Islet precursor cell (in vitro differentiated cells): ENCODE data around the gene GRWD1.
A peak's percentile ranks its signal among the peaks of the same experiment; 100 is the strongest.

Source experiments
- DNase-seq: peaks from one replicate; pipeline ENCODE4 v3.0.0-alpha.2; 2018

The GRWD1 gene

DNA sequence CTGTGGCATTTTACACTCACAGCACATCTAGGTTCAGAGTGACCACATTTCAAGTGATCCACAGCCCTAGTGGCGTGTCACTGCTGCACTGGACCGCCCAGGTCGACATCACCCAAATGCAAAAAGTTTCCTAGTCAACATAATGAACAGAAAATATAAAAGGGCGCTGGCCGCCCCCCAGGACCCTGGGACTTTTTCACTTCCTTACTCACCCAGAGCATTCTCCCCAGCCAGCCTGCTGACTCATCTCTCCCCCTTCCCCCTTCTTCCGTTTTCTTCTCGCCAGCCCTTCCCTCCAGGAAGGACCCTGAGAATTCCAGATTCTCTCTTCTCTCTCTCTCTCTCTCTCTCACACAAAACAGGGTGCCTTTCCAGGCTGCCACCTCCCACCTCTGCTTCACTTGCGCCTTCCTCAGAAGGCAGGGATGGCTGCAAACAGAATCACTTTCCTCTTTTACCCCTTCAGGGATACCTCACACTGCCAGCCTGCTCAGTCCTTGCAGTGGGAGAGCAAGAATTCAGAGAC lies 21.0 kb upstream of the GRWD1 start:
- DNase-seq = peak; percentile 85

DNA sequence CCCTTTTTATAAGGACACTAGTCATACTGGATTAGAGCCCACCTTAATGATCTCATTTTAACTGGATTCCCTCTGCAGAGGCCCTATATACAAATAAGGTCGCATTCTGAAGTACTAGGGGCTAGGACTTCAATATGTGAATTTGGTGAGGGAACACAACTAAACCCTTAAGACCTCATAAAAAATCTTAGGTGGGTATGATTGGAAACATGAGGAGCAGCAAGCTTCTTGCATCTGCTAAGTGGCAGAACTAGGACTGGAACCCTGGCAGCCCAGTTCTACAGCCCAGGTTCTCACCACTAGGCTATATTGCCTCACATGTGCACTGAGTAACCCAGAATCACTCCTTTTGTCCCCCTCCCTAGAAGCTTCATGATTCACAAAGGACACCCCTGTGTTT lies 17.1 kb upstream of the GRWD1 start:
- DNase-seq = no peak

DNA sequence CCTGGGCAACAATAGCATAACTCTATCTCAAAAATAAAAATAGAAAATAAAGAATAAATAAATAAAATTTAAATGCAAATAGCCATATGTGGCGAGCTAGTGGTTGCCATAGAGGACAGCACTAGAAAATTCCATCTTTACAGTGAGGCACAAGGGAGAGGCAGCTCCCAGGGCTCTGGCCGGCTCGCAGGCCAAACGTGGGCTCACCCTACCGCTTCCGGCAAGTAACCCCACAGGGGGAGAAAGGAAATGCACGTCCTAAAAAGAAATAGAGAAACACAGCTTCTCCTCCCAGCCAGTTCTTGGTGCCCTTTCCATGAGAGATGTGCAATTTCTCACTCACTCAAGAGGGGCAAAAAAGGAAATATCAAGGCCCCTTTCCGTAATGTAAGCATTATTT lies 12.4 kb upstream of the GRWD1 start:
- DNase-seq = no peak

DNA sequence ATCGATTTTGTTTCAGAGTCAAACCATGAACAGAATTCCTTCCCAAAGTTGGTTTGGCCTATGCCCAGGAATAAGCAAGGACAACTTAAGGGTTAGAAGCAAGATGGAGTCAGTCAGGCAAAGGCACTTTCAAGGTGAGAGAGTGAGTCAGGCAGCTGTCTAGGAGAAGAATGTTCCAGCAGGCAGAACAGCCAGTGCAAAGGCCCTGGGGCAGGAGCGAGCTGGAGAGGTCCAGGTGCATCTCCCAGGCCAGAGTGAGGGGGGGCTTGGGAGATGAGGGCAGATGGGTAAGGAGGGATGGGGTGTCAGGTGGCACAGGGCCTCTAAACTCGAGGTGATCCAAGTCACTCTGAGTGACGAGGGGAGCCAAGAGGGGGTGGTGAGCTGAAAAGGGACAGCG lies 9.2 kb upstream of the GRWD1 start:
- no peak for DNase-seq

DNA sequence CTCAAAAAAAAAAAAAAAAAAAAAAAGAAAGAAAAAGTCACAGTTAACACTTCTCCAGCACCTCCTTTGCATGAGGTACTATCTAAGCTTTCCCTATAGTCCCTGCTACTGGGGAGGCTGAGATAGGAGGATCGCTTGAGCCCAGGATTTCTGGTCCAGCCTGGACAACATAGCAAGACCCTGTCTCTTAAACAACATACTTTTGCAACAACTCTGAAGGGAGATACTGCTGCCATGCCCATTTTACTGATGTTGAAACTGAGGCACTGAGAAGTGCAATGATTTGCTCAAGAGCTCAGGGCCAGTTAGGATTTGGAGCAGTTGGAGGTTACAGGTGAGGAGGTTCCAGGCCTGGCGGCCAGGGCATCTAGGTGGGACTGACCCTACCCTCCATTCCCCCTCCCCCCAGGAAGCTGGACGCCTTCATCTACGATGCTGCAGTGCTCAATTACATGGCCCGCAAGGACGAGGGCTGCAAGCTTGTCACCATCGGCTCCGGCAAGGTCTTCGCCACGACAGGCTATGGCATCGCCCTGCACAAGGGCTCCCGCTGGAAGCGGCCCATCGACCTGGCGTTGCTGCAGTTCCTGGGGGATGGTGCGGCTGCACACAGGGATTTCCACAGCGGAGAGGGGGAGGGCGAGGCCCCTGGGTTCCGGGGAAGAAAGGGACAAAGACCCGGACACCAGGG lies 4.3 kb upstream of the GRWD1 start:
- DNase-seq = no peak

DNA sequence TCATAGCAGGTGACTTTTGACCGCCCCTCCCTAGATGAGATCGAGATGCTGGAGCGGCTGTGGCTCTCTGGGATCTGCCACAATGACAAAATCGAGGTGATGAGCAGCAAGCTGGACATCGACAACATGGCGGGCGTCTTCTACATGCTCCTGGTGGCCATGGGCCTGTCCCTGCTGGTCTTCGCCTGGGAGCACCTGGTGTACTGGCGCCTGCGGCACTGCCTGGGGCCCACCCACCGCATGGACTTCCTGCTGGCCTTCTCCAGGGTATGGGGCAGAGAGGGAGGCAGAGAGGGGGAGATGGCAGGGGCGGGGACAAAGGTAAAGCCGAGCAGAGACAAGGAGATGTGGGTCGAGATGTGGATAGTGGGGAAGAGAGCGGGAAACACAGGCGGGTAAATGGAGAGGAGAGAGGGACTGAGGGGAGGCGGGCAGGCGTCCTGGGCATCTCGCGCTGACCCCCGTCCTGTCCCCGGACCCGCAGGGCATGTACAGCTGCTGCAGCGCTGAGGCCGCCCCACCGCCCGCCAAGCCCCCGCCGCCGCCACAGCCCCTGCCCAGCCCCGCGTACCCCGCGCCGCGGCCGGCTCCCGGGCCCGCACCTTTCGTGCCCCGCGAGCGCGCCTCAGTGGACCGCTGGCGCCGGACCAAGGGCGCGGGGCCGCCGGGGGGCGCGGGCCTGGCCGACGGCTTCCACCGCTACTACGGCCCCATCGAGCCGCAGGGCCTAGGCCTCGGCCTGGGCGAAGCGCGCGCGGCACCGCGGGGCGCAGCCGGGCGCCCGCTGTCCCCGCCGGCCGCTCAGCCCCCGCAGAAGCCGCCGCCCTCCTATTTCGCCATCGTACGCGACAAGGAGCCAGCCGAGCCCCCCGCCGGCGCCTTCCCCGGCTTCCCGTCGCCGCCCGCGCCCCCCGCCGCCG lies 3.4 kb upstream of the GRWD1 start:
- no peak for DNase-seq

DNA sequence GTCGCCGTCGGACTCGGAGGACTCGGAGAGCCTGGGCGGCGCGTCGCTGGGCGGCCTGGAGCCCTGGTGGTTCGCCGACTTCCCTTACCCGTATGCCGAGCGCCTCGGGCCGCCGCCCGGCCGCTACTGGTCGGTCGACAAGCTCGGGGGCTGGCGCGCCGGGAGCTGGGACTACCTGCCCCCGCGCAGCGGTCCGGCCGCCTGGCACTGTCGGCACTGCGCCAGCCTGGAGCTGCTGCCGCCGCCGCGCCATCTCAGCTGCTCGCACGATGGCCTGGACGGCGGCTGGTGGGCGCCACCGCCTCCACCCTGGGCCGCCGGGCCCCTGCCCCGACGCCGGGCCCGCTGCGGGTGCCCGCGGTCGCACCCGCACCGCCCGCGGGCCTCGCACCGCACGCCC lies 2.5 kb upstream of the GRWD1 start:
- DNase-seq = no peak

- no peak for DNase-seq
Observed at GRCh38 chr19:48443731-48444128, 2.1 kb upstream of the GRWD1 start.

DNA sequence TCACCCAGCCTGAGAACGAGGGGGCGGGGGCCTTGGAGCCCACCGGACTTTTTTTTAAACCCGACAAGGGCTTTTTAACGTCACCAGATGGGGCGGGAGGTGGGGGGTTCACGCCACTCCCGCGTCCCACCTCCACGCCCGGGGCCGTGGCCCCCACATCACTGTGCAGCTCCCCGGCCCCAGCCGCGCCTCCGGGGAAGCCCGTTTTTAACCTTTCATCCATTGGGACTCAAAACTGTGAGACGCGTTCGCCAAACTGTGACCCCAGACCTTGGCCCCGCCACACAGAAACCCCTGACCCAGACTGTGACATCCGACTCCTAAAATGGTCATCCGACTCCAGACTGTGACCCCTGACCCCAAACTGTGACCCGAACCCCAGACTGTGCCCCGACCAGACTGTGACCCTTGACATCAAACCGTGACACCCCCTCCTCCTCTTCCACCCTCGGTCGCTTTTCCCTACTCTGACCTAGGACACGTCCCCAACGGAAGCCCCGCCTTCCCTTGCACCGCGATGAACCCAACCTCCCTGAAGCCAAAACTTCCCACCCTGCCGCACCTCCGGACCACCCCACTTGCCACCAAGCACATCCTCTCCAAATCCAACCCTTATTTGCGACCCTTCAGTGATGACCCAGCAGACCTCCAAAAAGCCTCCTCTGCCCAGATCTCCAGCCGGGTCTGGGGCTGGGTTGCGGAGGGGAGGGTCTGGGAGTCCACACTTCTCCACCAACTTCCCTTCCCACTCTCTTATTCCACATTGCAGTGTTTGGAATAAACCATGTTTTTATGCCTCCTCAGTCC lies 1.5 kb upstream of the GRWD1 start:
- DNase-seq = no peak

GRCh38 chr19:48444936-48445200 lies 915 bp upstream of the GRWD1 start:
- no peak for DNase-seq

DNA sequence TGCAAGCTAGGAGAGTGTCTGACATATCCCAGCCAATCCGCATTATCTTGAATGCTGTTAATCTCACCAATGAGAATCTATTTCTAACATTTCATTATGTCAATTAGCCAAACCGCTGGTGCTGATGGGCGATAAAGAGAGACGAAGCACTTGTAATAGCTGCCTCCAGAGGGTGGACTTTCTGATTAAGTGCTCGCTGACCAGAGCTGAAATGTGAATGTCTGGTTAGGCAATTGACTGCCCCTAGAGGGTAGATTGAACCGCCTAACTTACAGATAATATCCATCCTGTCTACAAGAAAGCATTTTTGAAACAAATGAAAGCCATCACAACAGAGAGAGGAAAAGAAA lies 552 bp upstream of the GRWD1 start:
- DNase-seq = peak; percentile 75

DNA sequence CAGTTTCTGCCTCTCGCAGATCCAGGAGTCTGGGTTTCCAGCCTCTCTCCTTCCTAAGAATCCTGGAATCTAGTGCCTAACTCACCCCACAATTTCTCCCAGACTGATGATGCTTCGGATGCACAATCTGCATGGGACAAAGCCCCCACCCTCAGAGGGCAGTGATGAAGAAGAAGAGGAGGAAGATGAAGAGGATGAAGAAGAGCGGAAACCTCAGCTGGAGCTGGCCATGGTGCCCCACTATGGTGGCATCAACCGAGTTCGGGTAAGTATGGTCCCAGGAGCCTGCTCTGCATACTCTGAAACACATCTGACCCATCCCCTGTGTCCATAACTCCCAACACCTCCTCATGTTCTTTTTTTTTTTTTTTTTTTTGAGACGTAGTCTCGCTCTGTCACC lies 796 bp downstream of the GRWD1 start:
- DNase-seq = no peak

GRCh38 chr19:48448563-48448962 lies 2.8 kb downstream of the GRWD1 start:
- no peak for DNase-seq

DNA sequence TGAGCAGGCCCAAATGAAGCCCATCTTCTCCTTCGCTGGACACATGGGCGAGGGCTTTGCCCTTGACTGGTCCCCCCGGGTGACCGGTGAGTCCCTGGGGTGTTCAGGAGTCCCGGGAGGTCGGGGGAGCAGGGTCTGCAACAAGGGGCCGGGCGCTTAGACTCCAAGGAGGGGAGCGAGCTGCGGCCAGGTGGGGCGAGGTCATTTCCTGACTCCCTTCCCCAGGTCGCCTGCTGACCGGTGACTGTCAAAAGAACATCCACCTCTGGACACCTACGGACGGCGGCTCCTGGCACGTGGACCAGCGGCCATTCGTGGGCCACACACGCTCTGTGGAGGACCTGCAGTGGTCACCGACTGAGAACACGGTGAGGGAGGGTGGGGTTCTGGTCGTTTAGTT lies 4.7 kb downstream of the GRWD1 start:
- no peak for DNase-seq

GRCh38 chr19:48450863-48451262 lies 5.1 kb downstream of the GRWD1 start:
- no peak for DNase-seq

DNA sequence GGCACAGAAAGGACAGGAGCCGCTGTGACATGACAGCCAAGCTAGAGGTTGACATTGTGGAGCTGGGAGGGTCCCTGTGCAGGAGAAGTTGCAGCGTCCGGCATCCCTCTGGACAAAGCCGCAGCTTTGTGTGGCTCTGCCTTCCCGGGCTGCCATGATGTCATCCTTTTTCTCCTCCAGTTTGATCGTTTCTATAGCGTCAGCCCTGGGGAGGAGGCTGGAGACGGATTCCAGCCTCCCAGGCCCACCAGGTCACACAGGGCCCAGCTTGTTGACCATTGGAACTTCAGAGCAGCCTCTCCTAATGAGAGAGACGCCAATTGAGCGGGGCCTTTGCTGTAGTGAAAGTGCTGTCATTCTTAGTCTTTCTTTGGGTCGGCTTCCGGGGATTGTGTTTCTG lies 5.8 kb downstream of the GRWD1 start:
- DNase-seq = no peak

GRCh38 chr19:48452289-48453190 lies 6.8 kb downstream of the GRWD1 start:
- no peak for DNase-seq

DNA sequence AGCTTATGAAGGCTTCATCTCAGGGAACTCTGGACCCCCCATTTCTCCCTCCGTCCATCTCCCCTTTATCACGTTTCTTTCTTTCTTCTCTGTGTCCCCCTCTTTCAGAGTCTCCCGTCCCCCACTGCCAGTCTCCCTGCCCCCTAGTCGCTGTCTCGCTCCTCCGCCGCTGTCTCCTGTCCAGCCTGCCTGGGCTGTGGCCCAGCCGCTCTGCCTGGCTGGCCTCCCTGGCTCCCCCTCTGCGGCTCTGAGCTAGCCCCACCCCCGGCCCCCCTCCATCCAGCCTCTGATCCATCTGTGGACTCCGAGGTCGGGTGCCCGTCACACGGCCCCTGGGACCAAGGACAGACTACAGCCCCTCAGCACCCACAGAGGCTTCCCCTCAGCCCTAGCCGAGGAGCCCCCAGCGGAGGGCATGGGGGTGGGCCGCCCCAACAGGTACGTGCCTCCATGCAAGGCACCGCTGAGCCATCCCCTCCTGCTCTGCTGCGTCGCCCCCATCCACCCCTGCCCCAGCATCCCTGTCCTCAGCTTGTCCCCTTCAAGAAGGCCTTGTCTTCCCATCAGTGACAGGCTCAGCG lies 8.5 kb downstream of the GRWD1 start:
- no peak for DNase-seq

GRCh38 chr19:48455171-48455907 lies 9.6 kb downstream of the GRWD1 start, which contains the start of gene KCNJ14:
Gene KCNJ14, plus strand, starts transcription at chr19:48455574. Its CDS starts 6,151 bp downstream, at chr19:48461725.
- DNase-seq = no peak

GRCh38 chr19:48455908-48456562 lies 10.3 kb downstream of the GRWD1 start:
- DNase-seq = no peak

DNA sequence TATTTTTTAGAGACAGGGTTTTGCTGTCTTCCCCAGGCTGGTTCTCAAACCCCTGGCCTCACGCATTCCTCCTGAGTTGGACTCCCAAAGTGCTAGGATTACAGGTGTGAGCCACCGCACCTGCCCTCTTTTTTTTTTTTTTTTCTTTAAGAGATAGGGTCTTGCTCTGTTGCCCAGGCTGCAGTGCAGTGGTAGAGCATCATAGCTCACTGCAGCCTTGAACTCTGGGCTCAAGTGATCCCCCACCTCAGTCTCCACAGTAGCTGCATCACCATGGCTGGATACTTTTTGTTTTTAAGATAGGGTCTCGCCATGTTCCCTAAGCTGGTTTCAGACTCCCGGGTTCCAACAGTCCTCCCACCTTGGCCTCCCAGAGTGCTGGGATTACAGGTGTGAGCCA lies 11.1 kb downstream of the GRWD1 start:
- DNase-seq = no peak
